ENCODE results near the gene PPP1CA. TPM values are rescaled to one million over a fixed set of nuclear protein-coding genes. Genes with fewer than 3 reads are reported as not detected.

Gene PPP1CA
- total RNA-seq, 4 donors from 2014 or later, result 49.9 to 78.6 (median 63.4) TPM

DNA sequence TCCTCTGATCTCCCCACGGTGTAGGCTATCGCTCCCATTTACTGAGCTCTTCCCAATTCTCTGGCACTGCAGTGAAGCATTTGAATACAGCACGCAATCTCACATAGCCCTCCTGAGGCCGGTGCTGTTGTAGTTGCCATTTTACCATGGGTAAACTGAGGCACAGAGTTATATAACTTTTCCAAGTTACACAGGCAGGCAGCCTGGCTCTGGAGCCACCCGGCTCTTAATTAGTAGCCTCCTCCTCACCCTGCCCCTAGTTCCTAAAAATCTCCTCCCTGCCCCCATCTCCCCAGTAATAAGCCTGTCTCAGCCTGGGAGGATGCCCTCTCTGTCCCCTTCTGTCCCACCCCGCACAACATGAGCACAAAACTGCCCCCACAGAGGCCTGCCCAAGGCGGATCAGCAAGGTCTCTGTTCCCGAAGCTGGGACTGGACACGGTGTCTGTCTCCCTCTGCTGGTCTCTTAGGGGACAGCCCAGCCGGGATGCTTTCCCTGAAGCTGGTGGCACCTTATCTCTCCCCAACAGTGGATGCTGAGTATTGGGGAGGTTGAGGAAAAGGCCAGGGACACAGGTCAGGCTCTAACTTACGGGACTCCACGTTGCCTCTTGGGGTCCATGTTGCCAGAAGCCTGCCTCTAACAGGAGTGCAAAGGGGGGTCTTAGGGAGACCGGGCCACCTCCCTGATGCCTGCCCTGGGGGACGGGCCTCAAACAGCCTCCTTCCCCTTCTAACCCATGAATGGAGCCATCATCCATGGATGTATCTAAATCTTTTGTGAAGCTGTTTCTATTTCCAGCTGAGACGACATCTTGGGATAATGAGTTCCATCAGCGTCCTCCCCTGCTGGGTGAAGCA is 19.2 kb downstream of the PPP1CA start:
- Histone ChIP-seq H3K27ac (no peak overlapping the region), H3K9me3 (no peaks in the 10 kb centered on the region), H3K4me1 (peaks cover 0 to 24% (median 0%) of the 10 kb centered on the region in 3 donors), H3K36me3 (no peaks in the 10 kb centered on the region), H3K4me3 (no peak overlapping the region), H3K27me3 (no peaks in the 10 kb centered on the region)
- WGBS, 2 donors (ENCODE audit: low coverage in 1 of 2), result 65 to 90% methylated on average over 2 to 8 of the region's 16 CpGs
- TF ChIP-seq CTCF (IDR thresholded peaks at IDR 0.05) (peak in 3 of 4 experiments; percentile 97 to 100 (median 98)), POLR2A (IDR thresholded peaks at IDR 0.05) (no peak)
- peak; percentile 82 for ATAC-seq

GRCh38 chr11:67381244-67381972 is 20.2 kb downstream of the PPP1CA start:
- WGBS, 2 donors (ENCODE audit: low coverage in 1 of 2), result 66 to 73% methylated on average over 5 to 11 of the region's 13 CpGs
- Histone ChIP-seq H3K27me3 (no peaks in the 10 kb centered on the region), H3K4me3 (no peak overlapping the region), H3K27ac (peak overlapping the region in 1 of 4 donors; percentile 17), H3K9me3 (no peaks in the 10 kb centered on the region), H3K4me1 (peaks cover 0 to 24% (median 0%) of the 10 kb centered on the region in 3 donors), H3K36me3 (no peaks in the 10 kb centered on the region)
- TF ChIP-seq EP300 (IDR thresholded peaks at IDR 0.05) (no peak), POLR2A (IDR thresholded peaks at IDR 0.05) (no peak), POLR2AphosphoS5 (IDR thresholded peaks at IDR 0.05) (no peak), CTCF (IDR thresholded peaks at IDR 0.05) (no peak)
- ATAC-seq, result no peak

- H3K27me3 ChIP-seq, result no peaks in the 10 kb centered on the region
- WGBS, 2 donors (ENCODE audit: low coverage in 1 of 2), result 71% methylated on average over 12 of the region's 23 CpGs; no CpG with 5 or more reads in 1 of the 2 donors
- no peaks in the 10 kb centered on the region for H3K9me3 ChIP-seq
- no peak for TF ChIP-seq CTCF (IDR thresholded peaks at IDR 0.05)
- TF ChIP-seq EP300 (IDR thresholded peaks at IDR 0.05), result no peak
- TF ChIP-seq POLR2AphosphoS5 (IDR thresholded peaks at IDR 0.05), result no peak
- no peak for TF ChIP-seq POLR2A (IDR thresholded peaks at IDR 0.05)
- no peaks in the 10 kb centered on the region for H3K36me3 ChIP-seq
- ATAC-seq, result no peak
- no peak overlapping the region for H3K27ac ChIP-seq
- H3K4me1 ChIP-seq, result peaks cover 0 to 31% (median 12%) of the 10 kb centered on the region in 3 donors
- no peak overlapping the region for H3K4me3 ChIP-seq
Observed at GRCh38 chr11:67379061-67380058, 22.3 kb downstream of the PPP1CA start.

GRCh38 chr11:67378544-67378943 is 23.1 kb downstream of the PPP1CA start:
- H3K9me3 ChIP-seq, result no peaks in the 10 kb centered on the region
- peaks cover 0 to 39% (median 12%) of the 10 kb centered on the region in 3 donors for H3K4me1 ChIP-seq
- no peak for ATAC-seq
- WGBS, 2 donors (ENCODE audit: low coverage in 1 of 2), result 100% methylated on average over 1 of the region's 4 CpGs
- TF ChIP-seq CTCF (IDR thresholded peaks at IDR 0.05) (no peak), POLR2A (IDR thresholded peaks at IDR 0.05) (no peak), POLR2AphosphoS5 (IDR thresholded peaks at IDR 0.05) (no peak), EP300 (IDR thresholded peaks at IDR 0.05) (no peak)
- no peak overlapping the region for H3K27ac ChIP-seq
- no peaks in the 10 kb centered on the region for H3K27me3 ChIP-seq
- no peaks in the 10 kb centered on the region for H3K36me3 ChIP-seq
- H3K4me3 ChIP-seq, result no peak overlapping the region
